Calu3 (cell line): ENCODE results near the gene DHX38. TPM values are rescaled to one million over a fixed set of nuclear protein-coding genes. Genes with fewer than 3 reads are reported as not detected.

Experiments
- BruUV-seq: library from RNA; stranded (reverse); fragments of 400-500 nt; replicated peaks from 2 replicates; lab custom pipeline; 2021; lab: Mats Ljungman, UMichigan
- CTCF ChIA-PET: fragments of 300-600 bp; sonication (Branson Sonifier 250); formaldehyde crosslinking; loops from one replicate; lab custom pipeline; 2022; ENCODE audit warnings: antibody characterized with exemption; lab: Charles Lee
- DNase-seq: peaks from one replicate; pipeline ENCODE4 v3.0.0; 2022
- H3K27ac Mint-ChIP-seq: one replicate; pipeline ENCODE4 v1.8.0; 2022; ENCODE audit warnings: mixed read lengths; ENCODE audit not compliant: unreplicated experiment
- H3K27me3 Mint-ChIP-seq: one replicate; pipeline ENCODE4 v1.8.0; 2022; ENCODE audit warnings: mixed read lengths; ENCODE audit not compliant: unreplicated experiment
- H3K36me3 Mint-ChIP-seq: one replicate; pipeline ENCODE4 v1.8.0; 2022; ENCODE audit warnings: mild to moderate bottlenecking, moderate library complexity, mixed read lengths; ENCODE audit not compliant: insufficient read depth, unreplicated experiment
- H3K4me1 Mint-ChIP-seq: one replicate; pipeline ENCODE4 v1.8.0; 2022; ENCODE audit warnings: mild to moderate bottlenecking, low read depth, mixed read lengths; ENCODE audit not compliant: unreplicated experiment
- H3K4me3 Mint-ChIP-seq: one replicate; pipeline ENCODE4 v1.8.0; 2022; ENCODE audit warnings: mild to moderate bottlenecking, low read depth, moderate library complexity, mixed read lengths; ENCODE audit not compliant: unreplicated experiment
- H3K9me3 Mint-ChIP-seq: one replicate; pipeline ENCODE4 v1.8.0; 2022; ENCODE audit warnings: low read depth, mixed read lengths; ENCODE audit not compliant: unreplicated experiment
- CTCF ChIP-seq: fragments of 200-600 bp; IDR thresholded peaks from one replicate; pipeline ENCODE4 v1.8.0; 2022; ENCODE audit warnings: antibody characterized with exemption; ENCODE audit not compliant: unreplicated experiment
- intact Hi-C: fragments of 100-400 bp; cut with micrococcal nuclease; formaldehyde crosslinking; loops from one replicate; pipeline ENCODE4 v1.10.0; 2022; ENCODE audit not compliant: unreplicated experiment
- total RNA-seq: library from RNA; stranded (reverse); gene quantifications from 2 replicates; pipeline ENCODE4 v1.2.3, GENCODE V29; 2022

Gene DHX38
- total RNA-seq, 1 experiment from 2014 or later, result 86.4 TPM

GRCh38 chr16:72108353-72109102 is 14.9 kb downstream of the DHX38 start:
- H3K27me3 Mint-ChIP-seq, result no peaks in the 10 kb centered on the region
- H3K27ac Mint-ChIP-seq, result no peak overlapping the region
- TF ChIP-seq CTCF, result no peak
- intact Hi-C loops, result no loop called here
- H3K36me3 Mint-ChIP-seq, result peaks cover 40% of the 10 kb centered on the region
- H3K9me3 Mint-ChIP-seq, result no peaks in the 10 kb centered on the region
- H3K4me1 Mint-ChIP-seq, result no peaks in the 10 kb centered on the region
- CTCF ChIA-PET, result no interaction called here
- no peak for DNase-seq
- BruUV-seq, result no TSS peak
- H3K4me3 Mint-ChIP-seq, result no peak overlapping the region

GRCh38 chr16:72109300-72109699 is 15.7 kb downstream of the DHX38 start:
- no TSS peak for BruUV-seq
- H3K4me1 Mint-ChIP-seq, result no peaks in the 10 kb centered on the region
- intact Hi-C loops, result no loop called here
- CTCF ChIA-PET, result no interaction called here
- H3K27ac Mint-ChIP-seq, result no peak overlapping the region
- H3K36me3 Mint-ChIP-seq, result peaks cover 39% of the 10 kb centered on the region
- H3K27me3 Mint-ChIP-seq, result no peaks in the 10 kb centered on the region
- no peak for DNase-seq
- TF ChIP-seq CTCF, result no peak
- H3K4me3 Mint-ChIP-seq, result no peak overlapping the region
- no peaks in the 10 kb centered on the region for H3K9me3 Mint-ChIP-seq

GRCh38 chr16:72109966-72110530 is 16.4 kb downstream of the DHX38 start:
- intact Hi-C loops, result no loop called here
- Mint-ChIP-seq H3K4me3 (no peak overlapping the region), H3K4me1 (no peaks in the 10 kb centered on the region), H3K27ac (no peak overlapping the region), H3K27me3 (no peaks in the 10 kb centered on the region), H3K36me3 (peaks cover 35% of the 10 kb centered on the region), H3K9me3 (no peaks in the 10 kb centered on the region)
- TF ChIP-seq CTCF, result no peak
- CTCF ChIA-PET, result no interaction called here
- DNase-seq, result no peak
- no TSS peak for BruUV-seq

- Mint-ChIP-seq H3K4me1 (no peaks in the 10 kb centered on the region), H3K4me3 (no peak overlapping the region), H3K9me3 (no peaks in the 10 kb centered on the region), H3K36me3 (peaks cover 30% of the 10 kb centered on the region), H3K27ac (no peak overlapping the region), H3K27me3 (no peaks in the 10 kb centered on the region)
- TF ChIP-seq CTCF, result no peak
- CTCF ChIA-PET, result no interaction called here
- intact Hi-C loops, result no loop called here
- no TSS peak for BruUV-seq
- DNase-seq, result no peak
These were observed 17.3 kb downstream of the DHX38 start for GRCh38 chr16:72110662-72111615.
